K562 (cell line): ENCODE measurements around the gene IGLL1.

Experiments
- CTCF ChIP-seq, 3 experiments: IDR thresholded peaks in 2 of 3; conservative IDR thresholded peaks in 1 of 3; 2 replicates each; pipeline ENCODE4 v1.5.1; 2011 to 2012; ENCODE audit warnings: low read length in 3 of 3, mild to moderate bottlenecking in 3 of 3, control low read depth in 2 of 3, improper control_type of control experiment in 1 of 3, inconsistent platforms in 1 of 3, low read depth in 1 of 3, mixed read lengths in 1 of 3, moderate library complexity in 1 of 3; ENCODE audit not compliant: insufficient read depth in 2 of 3
- ELF1 ChIP-seq: fragments of 200-800 bp; sonication (Bioruptor generic); IDR thresholded peaks from 2 replicates; pipeline ENCODE4 v1.6.1; 2016; ENCODE audit warnings: missing genetic modification characterization, missing compliant biosample characterization
- TAF7 ChIP-seq: fragments of 450-650 bp; IDR thresholded peaks from 2 replicates; pipeline ENCODE4 v1.6.1; 2016; ENCODE audit warnings: missing genetic modification characterization, missing compliant biosample characterization
- TARDBP ChIP-seq: fragments of 450-650 bp; IDR thresholded peaks from 2 replicates; pipeline ENCODE4 v1.6.1; 2016
- XRCC5 ChIP-seq: fragments of 200-400 bp; formaldehyde crosslinking; IDR thresholded peaks from 2 replicates; pipeline ENCODE4 v1.6.1; 2017; ENCODE audit warnings: low read depth, mild to moderate bottlenecking, low read length
- TF ChIP-seq, protein P1 (sequence below): fragments of 450-650 bp; formaldehyde crosslinking; IDR thresholded peaks from 2 replicates; pipeline ENCODE4 v1.4.0; 2022; ENCODE audit warnings: missing genetic modification characterization

DNA sequence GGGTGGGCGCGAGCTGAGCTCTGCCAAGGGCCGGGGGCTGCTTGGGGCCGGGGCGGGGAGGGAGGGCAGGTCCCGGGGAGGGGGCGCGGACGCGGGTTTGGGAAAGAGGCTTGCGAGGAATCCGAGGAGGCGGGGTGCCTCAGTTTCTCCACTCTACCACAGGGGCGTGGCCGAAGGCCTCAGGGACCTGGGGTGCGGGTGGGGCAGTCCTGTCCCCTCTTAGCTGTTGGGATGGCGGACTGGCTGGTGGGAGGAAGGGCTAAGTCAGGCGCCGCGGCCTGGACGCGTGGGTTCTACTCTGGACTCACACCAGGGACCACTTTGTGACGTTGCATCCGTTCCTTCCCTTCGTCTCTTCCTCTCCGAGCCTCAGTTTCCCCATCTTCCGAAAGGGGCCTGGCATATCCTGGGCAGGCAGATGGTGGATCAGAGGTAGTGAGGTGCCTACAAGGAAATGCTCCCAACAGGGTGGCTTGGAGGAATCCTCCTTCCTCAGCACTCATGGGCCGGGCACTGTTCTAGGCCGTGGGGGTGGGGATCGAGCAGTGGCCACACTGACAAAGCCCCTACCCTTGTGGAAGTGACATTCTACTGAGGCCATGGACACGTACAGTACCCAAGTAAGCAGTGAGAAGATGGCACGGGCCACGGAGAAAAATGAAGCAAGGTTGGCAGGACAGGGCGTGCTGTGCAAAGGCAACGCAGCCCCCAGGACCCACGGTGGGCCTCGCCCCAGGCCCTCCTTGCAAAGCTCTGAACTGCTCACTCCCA, 13.2 kb downstream of the IGLL1 start:
- no peak for TF ChIP-seq CTCF (IDR thresholded peaks at IDR 0.05 in 2 of 3, conservative IDR thresholded peaks at IDR 0.05 in 1 of 3; ENCODE audit: insufficient read depth in 2 of 3, low read depth in 1 of 3, low read length in 3 of 3)
- TF ChIP-seq XRCC5: no peak
- TF ChIP-seq ELF1 (tag): no peak
- no peak for TF ChIP-seq TAF7
- TF ChIP-seq TARDBP: no peak
- TF ChIP-seq, protein P1, sequence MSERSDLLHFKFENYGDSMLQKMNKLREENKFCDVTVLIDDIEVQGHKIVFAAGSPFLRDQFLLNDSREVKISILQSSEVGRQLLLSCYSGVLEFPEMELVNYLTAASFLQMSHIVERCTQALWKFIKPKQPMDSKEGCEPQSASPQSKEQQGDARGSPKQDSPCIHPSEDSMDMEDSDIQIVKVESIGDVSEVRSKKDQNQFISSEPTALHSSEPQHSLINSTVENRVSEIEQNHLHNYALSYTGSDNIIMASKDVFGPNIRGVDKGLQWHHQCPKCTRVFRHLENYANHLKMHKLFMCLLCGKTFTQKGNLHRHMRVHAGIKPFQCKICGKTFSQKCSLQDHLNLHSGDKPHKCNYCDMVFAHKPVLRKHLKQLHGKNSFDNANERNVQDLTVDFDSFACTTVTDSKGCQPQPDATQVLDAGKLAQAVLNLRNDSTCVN (CRISPR knock-in tag): no peak
